LoVo (cell line): ENCODE measurements around the gene RERE.

Experiments used
- DNase-seq: peaks from one replicate; pipeline ENCODE4 v3.0.0-alpha.2; 2016; ENCODE audit warnings: low spot score

The RERE gene

DNA sequence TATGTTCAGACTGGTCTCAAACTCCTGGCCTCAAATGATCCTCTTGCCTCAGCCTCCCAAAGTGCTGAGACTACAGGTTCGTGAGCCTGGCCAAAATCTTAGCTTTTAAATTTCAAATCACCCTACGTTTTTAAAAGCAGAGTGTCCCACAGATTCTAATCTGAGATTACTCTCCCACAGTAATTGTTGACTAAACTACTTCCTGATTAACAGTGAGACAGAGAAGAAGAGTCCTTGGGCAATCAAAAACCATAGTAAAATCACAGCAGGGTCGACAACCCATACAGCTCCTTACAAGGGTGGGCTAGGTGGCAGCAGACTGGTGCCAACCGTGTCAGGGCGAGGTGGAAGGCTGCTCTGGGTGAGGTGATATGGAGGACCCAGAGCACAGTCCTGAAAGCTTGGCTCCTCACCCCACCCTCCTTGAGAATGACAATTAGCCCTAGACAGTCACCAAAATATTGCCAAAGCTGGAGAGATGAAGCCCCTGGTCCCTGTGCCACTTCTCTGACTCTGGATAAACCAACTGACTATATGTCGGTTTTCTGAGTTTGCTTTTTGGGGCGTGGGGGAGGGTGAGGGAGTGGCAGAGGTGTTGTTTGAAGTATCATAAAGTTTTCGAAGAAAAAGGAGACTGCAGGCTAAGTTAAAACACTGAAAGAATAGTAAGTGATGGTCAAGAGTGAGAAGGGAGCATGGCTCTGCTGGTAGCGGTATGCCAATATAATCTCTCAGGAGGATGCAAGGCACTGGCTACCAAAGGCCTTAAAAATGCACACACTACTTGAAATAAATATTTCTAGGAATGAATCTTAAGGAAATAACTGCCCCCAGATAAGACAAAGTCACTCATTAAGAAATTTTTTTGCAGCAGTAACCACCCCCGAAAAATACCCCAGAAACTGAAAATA lies 412.7 kb downstream of the RERE start:
- no peak for DNase-seq

DNA sequence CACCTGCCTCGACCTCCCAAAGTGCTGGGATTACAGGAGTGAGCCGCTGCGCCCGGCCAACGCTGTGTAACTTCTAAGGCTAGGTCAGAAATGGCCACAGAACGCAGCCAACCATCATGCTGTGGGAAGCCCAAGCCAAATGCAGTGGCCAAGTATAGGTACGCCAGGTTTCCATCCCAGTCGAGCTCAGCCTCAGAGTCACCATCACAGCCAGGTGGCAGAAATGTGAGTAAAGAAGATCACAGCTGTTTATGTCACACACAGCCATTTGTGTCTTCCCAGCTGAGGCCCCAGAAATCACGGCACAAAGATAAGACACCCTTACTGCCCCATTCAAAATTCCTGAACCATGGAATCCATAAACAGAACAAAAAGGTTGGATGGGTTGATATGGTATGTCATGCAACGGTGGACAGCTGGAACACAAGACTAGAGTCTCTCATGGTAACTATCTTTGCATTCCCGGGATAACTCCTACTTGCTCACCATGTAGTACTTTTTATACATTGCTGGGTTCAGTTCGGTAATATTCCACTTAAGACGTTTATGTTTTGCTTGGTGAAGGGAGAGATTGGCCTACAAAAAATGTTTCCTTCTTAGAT lies 415.2 kb downstream of the RERE start:
- DNase-seq: no peak

DNA sequence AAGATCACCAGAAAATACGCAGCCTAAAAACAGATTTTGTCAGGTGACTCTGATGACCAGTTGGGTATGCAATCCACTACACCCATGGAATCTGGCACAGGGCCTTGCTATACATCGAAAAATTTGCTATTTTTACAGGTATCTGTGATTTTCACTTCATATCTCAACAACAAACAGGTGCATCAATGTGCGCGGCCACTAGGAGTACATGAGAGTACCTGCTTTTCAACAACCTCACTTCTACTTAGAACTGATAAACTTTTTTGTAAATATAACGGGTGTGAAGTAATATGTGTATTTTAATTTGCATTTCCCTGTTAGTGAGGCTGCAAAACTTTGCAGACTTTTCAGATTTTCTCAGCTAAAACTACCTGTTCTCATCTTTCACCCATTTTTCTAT lies 418.8 kb downstream of the RERE start:
- DNase-seq: no peak

DNA sequence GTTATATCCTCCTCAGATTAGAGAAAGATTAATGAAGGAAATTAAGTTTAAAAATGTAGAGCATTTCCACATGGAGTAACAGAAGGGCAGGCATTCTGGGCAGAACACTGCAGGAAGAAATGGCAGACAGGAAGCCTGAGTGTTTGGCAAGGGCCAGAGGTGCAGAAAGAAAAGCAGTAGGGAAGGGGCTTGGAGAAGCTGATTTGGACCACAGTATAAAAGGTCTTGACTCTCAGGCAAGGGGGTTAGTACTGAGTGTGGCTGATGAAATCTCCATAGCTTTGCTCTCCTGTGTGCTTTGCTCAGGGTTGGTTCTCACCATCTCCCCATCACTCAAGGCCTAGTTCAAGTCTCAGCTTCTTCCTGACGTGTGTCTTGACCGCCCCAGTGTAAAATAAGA lies 419.4 kb downstream of the RERE start:
- no peak for DNase-seq

DNA sequence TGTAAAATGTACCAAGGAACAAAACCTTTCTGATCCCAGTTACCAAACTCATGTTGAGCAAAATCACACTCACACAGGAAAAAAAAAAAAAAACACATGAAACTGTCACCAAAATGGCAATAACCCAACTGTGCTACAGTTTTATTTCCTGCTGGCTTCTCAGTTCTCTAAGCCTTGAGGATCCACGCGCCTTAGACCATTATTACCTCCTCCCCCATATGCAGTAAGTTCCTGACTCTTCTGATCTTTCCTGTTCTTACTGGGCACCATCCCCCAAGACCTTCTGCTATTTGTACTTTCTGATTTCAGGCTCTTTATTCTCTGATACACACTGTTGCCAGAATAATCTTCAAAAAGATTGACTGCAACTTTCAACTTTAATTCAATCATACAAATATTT lies 419.9 kb downstream of the RERE start:
- DNase-seq: no peak

DNA sequence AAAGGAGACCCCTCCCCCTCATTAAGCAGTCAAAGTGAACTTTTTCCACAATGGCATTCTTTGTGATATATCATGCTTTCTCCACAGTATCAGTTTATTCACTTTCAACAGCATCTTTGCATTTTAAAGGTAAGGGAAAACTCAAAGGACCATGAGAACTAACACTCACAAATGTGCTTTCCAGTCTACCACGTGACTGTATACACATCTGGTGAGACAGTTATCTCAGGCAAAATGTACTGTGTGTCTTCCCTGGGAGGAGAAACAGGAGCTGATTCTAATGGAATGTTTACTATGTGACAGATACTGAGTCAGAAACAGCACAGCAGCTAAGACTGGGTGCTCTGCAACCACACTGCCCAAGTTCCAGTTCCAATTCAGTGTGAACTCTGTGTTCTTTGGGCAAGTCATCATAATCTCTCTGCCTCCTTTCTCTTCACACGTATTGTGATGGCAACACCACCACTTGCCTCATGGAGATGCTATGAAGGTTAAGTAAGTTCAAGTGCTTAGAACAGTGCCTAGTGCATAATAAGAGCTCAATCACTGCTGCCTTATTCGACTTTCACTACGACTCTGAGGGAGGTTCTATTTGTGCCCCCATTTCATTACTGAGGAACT lies 420.5 kb downstream of the RERE start:
- DNase-seq: no peak

DNA sequence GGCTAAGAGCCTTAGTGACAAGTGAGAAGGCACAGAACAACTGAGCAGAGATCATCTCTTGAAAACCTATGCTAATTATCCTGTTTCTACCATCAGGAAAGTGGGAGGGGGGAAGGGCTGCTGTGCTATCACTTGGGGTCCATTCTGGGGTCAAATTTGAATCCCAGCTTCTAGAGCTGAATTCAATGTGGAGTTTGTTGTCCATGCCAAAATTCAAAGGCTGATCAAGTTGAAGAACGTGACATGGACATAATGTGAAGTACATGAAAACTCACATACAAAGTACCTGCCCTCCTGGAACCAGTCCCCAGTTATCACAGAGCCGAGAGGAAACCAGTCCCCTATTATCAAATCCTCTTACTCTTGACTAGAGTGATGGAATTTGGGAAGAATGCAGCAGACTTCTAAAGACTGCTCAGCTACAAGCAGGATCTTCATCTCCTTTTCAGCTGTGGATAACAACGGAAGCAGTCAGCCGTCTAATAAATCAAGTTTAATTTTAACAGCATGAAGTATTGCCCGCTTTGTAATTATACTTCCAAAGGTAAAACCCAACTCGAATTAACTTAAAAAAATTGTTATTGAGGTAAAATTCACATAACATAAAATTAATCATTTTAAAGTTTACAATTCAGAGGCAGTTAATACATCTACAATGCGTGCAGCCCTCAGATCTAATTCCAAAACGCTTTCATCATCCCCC lies 421.2 kb downstream of the RERE start:
- DNase-seq: no peak

DNA sequence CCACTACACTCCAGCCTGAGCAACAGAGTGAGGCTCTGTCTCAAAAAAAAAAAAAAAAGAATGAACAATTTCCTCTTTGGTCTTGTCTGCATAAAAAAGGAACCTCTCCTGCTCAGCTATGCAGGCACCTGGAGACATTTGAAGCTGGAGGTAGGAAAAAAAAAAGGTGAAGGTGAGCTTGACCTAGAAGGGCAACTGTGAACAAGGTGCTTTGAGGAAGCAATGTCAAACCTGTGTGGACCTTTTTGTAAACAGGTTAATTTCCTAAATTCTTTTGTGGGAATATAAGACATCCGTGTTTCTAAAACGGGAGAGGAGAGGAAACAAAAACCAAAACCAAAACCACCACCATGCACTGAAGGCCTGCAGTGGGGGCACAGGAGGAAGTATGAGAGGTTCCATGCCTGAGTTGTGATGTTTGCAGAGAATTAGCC lies 422.0 kb downstream of the RERE start:
- no peak for DNase-seq

DNA sequence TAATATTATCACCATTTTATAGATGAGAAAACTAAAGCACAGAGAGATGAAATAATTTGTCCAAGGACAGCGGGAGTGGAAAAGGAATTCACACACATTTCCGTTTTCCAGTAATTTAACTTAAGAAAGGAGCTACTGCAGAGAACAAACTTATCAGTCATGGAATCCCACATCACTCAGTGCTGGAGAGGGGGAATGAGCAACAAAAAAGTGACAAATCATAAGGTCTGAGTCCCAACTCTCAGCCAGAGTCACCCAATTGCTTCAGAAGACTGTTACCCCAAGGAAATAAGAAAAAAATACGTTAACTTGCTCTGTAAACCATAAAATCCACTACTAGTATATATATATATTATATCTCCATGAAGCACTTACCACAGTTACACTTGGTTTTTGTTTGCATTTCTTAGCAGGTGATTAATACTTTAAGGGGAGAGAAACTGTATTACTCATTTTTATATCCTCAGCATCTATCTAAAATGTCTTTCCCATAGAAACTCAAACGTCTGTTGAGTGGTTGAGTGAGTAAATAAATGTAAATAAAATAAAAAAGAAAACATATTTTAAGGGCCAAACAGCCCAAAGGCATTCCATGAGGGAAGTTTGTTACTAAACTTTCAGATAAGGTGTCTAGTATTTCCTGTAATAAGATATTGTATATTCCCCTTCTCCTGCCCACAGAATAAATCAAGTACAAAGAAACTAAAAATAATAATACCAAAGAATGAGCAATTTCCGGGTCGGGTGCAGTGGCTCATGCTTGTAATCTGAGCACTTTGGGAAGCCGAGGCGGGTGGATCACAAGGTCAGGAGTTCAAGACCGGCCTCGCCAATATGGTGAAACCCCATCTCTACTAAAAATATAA lies 422.8 kb downstream of the RERE start:
- no peak for DNase-seq

DNA sequence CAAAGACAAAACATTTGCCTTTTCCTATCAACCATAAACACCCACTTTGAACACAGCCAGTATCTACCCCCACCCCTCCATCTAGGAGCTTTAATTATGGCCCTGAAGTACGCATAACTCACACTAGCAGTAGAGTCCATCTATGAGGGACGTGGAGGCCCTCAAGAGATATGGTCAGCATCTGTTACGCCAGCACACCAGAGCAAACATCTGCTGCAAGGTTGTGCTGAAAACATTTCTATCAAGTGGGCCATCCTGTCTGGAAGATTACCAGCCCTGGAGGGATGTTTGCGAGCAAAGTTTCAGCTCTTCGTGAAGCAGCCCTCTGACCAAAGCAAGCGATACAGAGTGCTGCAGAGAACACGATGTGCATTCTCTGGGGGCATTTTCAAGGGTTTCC lies 424.9 kb downstream of the RERE start:
- DNase-seq: no peak

DNA sequence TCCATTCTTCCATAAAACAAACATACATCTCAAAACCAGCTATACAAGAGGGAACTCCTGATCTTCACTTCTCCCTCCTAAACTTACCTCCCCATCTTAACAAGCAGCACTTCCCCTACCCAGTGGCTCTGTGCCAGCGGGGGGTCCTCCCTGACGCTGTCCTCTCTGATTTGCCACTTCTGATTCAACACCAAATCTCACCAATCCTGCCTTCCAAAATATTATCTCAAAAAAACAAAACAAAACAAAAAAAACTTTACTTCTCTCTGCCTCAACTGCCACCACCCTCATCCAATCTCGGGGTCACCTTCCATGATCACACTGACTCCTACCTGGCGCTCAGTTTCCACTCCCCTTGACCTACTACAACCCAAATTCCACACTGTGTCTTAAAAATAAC lies 426.7 kb downstream of the RERE start:
- DNase-seq: no peak

DNA sequence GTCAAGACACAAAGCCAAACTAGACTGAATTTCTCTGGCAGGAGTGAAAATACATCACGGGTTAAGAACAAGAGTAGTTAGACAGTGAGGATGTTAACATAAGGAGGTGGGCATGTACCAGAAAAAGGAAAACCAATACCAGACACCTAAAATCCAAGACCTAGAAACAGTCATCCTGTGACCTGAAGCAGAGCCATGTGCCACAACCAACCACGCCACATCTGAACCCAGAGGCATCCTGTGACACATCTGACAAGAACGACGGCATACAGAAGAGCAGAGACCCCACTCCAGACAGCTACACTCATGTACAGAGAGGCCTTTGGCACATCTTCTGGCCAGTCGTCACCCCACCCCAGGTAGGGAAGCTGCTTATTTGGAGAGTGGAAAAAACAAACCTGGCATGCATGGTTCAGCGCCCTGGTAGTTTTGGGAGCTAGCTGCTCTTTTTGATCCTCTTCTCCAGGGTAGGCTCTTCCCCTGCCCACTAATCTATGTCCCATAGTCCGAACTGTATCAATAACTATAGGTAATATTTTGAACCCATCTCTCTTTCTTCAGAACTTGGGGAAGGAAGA lies 427.4 kb downstream of the RERE start:
- DNase-seq: no peak

DNA sequence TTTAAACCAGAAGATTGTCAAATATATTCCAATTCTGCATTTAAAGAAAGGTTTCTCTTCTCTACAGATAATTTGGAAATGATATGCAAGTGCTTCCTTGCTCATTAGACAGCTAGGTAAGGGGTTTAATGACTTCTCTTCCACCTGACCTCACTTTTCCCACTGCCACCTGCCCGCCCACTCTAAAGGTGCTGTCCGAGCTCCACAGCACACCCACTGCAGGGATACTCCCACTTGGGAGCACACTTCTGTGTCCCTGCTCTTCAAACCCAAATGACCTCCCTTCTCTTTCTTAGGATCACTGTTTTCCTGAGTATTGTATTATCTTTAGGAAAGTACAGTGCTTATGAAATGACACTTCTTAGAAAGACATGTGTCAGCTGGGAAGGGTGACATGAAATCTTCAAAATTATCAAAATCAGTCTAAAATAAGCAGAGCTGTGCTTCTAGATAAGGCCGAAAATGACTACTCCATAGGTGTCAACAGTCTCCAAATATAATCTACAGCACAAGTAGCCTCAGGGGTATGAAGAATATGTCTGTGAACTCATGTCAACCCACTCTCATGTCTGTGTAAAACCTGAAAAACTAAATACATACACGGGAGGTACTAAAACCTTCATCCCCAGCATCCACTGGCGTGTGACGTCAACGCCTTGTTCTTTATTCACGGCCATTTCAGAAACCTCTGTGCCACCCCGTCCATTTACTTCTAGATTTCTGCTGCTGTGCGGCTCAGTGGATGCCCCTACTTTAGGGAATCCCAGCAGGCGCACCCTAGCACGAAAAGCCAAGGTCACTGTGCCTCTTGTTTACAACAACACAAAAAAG lies 428.5 kb downstream of the RERE start:
- DNase-seq: no peak

DNA sequence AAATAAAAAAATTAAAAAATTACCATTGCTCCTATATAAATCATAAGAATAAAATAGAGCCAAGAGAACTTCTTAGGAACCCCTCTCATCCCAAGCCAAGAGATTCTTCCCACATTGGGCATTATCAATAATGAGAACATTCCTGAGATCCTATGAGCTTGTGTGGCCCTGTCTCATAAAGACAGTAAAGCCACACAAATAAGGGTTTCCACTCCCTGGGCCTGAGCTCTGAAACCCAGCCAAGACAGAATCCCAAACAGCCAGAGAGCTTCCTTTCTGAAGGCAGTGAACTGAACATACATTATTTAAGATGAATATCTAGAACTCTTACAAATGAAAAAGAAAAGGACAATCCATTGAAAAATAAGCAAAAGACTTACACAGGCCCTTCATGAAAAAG lies 431.2 kb downstream of the RERE start:
- DNase-seq: no peak

DNA sequence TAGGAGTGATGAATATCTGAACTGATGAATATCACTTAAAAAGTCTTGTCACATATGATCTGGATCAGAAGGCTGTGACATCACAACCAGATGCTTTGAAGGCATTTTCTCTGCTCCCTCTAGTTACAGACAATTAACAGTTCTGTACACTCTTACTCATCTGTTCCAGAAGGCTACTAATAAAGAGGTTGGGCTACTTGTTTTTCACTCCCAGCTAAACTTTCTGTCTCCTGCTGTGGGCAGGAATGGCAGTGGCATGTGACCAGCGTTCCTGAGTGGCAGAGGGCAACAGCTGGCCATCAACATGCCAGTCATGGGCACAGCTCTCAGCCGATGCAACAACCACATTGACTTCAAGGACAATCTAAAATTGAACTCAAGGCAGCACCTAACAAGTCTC lies 432.9 kb downstream of the RERE start:
- DNase-seq: no peak

DNA sequence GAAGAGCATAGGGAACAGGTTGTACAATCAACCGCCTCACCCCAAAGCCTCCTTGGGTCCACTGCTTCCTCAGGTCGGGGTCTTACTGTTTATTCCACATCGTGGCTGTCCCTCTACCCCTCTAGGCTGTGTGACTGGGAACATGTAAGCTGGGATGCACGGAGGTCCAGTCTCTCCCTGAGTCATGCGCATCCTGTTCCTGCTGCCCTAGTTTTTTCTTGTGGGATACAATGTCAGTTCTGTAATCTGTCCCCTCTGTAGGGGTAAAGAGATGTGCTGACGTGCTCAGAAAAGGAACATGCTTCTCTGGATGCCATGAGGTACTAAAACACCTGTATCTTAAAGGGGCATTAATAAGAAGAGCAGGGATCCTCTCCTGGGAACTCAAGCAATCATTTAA lies 433.4 kb downstream of the RERE start:
- DNase-seq: no peak

DNA sequence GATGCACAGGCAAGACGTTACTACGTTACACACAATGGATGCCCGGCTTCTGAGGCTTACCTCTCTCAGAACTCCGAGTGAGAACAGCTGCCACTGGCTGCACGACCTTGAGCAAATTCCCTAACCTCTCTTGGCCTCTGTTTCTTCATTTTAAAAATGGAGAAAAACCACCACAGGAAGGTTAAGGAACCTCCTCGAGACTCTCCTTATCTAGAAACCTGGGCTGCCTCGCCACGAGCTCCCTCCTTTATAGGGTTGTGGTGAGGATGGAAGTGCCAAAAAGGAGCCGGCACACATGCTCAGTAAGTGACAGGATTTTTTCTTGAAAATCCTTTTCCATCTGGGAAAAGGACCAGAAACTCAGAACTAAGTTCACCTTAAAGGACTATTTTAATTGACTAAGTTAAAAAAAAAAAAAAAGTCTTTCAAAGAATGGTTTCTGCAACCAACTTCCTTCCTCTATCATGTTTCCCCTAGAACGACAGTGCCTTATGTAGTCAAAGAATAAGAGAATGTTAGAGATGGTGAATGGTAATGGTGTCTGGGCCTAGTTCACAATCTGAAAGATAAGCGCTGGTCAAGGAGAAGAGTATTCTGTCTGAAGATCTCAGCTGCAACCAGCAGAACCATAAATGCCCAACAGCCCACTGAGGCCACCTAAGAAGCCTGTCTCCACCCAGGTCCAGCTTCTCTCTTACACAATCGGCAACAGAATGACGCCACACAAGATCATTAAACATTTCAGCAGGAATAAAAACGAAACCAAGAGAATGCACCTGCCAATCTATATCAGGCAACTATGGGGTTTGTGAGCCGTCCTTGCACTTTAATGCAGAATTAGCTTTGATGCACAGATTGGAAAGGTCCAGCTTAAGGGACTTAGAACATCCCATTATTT lies 434.6 kb downstream of the RERE start:
- DNase-seq: no peak

DNA sequence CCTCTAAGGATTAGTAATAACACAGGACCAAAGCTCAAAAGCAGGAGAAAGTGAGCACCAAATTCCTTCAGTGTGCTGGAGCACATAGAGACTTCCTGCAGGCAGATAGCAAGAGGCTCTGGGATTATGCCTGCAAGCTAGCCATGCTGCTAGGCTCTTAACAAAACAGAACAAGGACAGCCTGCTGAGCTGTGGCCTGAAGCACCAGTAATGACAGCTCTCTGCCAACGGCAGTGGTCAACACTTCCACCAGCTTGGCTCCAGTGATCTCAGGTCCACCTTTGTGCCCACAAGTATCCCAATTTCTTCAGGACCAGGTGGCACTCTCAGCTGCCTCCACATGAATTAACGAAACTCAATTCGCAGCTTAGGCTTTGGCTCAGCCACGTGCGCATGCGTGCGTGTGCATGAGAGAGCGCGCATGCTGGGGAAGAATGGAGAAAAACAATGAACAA lies 435.4 kb downstream of the RERE start:
- no peak for DNase-seq

DNA sequence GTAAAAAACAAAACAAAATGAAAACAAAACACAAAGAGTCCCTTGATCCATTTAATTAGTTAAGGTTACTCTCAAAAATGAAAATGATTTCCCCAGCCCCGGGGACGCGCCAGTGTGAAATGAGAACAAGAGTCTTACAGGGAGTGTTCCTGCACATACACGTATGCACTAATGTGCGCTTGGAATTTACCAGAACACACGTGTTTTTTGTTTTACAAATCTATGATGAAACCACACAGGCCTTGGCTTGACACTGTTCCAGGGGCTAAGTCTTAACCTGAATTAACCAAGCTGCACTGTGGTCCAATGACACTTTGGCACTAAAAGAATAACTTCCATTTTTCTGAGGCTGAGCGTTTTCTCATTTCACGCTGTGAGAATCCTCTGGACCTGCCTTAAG lies 435.8 kb downstream of the RERE start:
- no peak for DNase-seq
